Left ventricle myocardium superior (tissue), 1 donor: ENCODE results near the gene GRIN3A. TPM values are rescaled to one million over a fixed set of nuclear protein-coding genes. Genes with fewer than 3 reads are reported as not detected.
A peak's percentile ranks its signal among the peaks of the same experiment; 100 is the strongest.

ENCODE experiments used
- ATAC-seq: fragments of 200-7000 bp; cut with Tn5 transposase; one replicate; pipeline ENCODE4 v1.9.1; 2020; ENCODE audit warnings: mild to moderate bottlenecking, moderate library complexity
- DNase-seq: peaks from one replicate; pipeline ENCODE4 v3.0.0-alpha.2; 2020
- intact Hi-C: fragments of 100-400 bp; cut with micrococcal nuclease; formaldehyde crosslinking; loops from one replicate; pipeline ENCODE4 v1.11.0; 2022
- total RNA-seq: library from RNA; stranded (reverse); fragmentation: NEBNext Ultra II Directional; extraction: Animal tissue kit (Norgen Biotek cat#: 25700); gene quantifications from one replicate; pipeline ENCODE4 v1.2.1, GENCODE V29; 2021
- donor health status: DM: no; HTN: yes; CAD: no; lungs with severe emphysema.

The GRIN3A gene
- total RNA-seq, 1 donor from 2014 or later, result 0.59 TPM

DNA sequence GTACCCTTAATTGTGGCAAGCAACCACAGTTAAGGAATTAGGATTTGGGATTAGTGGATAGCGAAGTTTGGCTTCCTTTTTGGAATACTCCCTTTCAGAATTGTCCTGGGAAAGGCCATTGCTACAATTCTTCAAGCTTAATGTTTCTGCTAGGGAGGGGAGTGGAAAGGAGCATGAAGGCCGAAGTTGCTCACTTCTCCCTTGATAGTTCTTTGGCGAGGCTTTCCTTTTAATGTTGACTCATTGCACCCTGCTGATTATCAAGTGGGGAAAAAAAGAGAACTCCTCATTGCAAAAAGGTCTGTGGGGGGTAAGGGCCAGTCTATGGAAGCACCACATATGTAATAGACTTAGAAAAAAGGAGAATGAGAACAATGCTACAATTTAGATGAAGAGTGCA lies 30.7 kb downstream of the GRIN3A start:
- intact Hi-C loops, result no loop called here
- peak; percentile 42 for ATAC-seq

DNA sequence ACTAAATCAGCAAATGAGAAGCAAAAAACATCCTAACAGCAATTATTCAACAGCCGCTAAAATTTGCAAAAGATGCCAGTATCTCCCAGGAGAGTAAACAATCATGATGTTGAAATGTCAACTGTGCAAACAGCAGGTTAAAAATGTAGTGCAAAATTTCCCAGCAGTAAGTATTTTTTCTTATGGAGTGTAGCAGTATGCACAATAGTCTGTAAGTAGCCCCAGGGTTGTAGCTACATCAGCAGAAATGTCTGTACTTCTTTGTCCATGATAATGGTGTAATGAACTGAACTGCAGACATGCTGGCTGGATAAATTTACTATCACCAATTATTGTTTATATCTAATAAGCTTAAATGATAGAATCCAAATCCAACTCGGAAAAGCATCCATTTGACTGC lies 31.4 kb downstream of the GRIN3A start:
- ATAC-seq (no peak), DNase-seq (no peak)
- intact Hi-C loops, result no loop called here

More for the DNA sequence above, 30.7 kb downstream of the GRIN3A start:
- no peak for DNase-seq

DNA sequence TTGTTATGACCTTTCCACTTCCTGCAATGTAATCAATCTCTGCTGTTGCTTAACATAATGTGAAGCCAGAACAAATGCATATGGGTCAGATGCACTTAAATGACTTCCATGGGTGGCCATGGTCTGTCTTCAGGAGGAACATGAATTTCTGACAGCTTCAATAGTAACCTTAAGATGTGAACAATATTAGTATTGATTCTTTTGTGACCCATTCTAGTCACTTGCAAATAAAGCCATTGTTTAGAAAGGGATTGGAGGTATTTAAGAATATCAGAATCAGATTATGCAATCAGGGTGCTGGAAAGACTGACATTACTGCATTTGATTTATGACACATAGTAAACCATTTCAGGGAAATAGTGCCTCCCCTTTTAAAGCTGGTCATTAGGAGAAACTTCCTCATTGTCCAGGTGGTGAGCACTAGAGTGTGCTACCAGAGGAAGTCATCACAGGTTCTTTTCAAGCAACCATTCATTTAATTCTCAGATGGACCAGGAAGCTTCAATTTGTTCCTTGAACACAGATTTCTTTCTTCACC lies 32.1 kb downstream of the GRIN3A start:
- ATAC-seq (no peak), DNase-seq (no peak)
- intact Hi-C loops, result no loop called here

- DNase-seq (peak; percentile 43), ATAC-seq (peak; percentile 92)
- intact Hi-C loops, result no loop called here
Measured at GRCh38 chr9:101705135-101705661, 33.2 kb downstream of the GRIN3A start.

DNA sequence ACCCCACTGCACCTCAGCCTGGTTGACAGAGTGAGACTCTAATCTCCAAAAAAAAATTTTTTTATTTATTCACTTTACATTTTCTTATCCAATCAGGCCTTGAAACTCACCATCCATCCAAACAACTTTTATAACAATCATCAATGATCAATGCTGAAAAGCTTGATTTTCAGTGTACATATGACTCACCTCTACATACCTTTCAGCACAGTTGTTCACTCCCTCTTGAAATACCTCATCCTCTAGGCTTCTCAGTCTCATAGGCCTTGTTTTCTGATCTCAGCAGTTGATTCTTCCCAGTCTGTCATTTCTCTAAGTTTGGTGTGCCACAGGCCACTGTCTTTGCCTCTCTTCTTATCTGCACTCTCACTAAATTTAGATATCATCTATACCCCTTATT lies 36.2 kb downstream of the GRIN3A start:
- intact Hi-C loops, result no loop called here
- no peak for ATAC-seq
- DNase-seq, result no peak

- intact Hi-C loops, result no loop called here
- no peak for DNase-seq
- peak; percentile 89 for ATAC-seq
Measured at GRCh38 chr9:101693546-101694336, 44.7 kb downstream of the GRIN3A start.

DNA sequence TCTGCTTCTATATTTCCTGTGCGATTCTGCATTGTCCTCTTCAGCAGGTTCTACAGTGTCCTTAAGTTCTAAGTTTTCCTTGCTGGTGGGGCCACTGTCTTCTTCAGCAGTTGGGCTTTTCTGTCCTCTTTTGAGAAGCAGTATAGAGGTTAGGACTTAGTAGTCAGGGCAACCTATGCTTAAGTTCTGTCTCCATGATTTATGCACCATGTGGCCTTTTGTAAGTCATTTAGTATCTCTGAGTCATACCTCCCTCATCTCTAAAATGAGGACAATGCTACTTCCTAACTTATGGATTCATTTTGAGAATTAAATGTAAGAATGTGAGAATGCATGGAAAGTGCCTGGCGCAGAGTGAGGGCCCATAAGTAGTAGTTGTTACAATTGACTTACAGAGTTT lies 46.8 kb downstream of the GRIN3A start:
- intact Hi-C loops, result no loop called here
- no peak for ATAC-seq

DNA sequence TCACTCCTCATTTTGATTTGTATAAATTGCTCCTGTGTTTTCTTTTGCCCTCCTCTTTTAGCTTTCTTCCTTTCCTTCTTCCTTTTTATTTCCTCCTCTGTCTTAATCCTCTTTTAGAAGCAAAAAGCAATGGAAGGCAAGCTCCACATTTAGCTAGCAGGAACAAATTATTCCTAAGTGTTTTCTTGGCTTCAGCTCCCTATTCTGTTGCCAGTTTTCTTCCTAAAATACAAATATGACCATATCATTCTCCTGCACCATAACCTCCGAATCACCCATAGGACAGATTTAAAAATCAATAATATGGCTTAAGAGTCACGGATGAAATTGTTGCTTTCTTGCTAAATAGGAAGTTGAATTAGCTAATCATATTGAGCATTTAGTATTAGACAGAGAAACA lies 49.4 kb downstream of the GRIN3A start:
- no peak for DNase-seq
- intact Hi-C loops, result no loop called here
- ATAC-seq, result no peak

More for the DNA sequence above, 46.8 kb downstream of the GRIN3A start:
- DNase-seq, result no peak

DNA sequence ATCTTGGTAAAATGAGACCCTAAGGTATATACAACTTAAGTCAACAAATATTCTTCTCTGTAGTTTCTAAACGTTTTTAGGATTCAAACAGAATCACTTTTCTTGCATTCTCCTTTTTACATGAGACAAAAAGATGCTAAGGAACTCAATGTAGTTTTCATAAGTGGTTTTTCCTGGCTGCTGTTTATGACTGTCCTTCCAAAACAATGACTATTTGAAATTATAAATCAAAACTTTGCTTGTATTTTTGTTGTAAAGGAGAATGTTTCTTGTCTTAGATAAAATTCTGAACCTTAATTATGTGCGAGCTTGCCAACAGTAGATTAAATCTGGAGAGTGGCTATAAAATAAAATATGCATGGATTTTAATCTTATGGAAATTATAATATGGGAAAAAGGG lies 53.8 kb downstream of the GRIN3A start:
- intact Hi-C loops, result no loop called here
- DNase-seq (no peak), ATAC-seq (no peak)

GRCh38 chr9:101683236-101683635 lies 55.2 kb downstream of the GRIN3A start:
- no peak for DNase-seq
- no peak for ATAC-seq
- intact Hi-C loops, result no loop called here

DNA sequence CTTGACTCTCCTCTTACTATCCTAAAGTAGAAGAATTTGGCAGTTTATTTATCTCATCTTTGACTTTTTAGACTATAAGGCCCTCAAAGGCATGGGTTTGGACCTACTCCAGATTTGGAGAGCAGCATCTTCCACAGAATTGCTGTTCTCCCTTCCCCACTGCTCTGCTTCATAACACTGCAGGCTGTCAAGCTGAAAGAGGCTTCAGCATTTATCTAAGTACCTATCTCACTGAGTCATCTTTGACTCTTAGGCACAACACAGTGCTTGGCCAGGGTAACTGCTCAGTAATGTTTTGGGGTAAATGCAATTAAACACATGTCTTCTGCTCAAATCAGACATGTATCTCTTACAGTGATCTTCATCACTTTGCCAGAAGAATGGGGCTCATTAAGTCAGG lies 60.6 kb downstream of the GRIN3A start:
- intact Hi-C loops, result no loop called here
- ATAC-seq (no peak), DNase-seq (no peak)

DNA sequence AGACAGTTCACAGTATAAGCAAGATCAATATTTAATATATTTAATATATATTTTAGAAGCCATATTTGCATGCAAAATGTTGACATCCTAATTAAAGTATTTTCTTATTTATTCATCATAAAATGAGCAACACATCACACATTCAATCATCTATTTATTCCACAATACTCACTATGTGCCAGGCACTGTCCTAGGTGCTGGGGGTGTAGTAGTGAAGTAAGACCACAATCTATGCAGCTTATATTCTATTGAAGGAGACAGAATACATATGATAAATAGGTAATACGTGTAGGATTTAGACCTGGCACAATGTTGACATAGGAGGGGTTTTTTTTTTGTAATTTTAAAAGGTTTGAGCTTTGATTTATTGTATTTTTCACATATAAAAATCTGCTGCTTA lies 63.1 kb downstream of the GRIN3A start:
- DNase-seq (no peak), ATAC-seq (no peak)
- intact Hi-C loops, result no loop called here

DNA sequence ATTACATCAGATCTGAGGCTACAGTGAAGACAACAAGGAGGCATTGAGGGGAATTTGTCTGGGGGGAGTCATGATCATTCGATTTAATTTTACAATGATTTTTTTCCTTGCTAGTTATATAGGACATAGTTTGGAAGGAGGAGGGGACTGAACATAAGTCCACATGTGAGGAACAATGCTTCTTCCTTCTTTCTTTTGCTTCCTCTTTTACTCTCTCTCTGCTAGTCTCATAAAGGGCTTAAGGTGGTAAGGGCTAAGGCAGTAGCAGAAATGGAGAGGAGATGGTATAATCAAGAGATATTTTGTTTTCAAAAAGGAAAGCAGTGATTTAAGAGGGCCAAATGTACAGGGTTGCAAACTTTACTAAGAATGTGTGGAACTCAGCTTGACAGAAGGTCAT lies 64.3 kb downstream of the GRIN3A start:
- ATAC-seq, result no peak

DNA sequence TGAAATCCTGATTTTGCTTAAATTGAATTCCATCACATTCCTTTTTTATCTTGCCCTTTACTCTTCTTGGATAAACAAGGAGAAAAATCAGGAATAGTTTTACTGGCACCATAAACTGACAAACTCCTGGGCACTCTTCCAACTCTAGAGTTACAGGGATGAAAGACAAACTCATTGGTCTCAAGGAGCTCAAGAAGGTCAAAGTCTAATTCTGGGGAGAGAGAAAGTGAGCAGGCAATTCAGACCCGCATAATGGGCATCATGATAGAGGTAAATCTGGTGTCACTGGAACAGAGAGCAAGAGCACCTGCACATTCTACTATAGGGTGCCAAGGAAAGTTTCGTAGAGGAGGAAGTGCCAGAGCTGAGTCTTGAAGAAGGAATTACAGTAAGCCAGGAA lies 64.8 kb downstream of the GRIN3A start:
- ATAC-seq, result no peak
- intact Hi-C loops, result no loop called here
- DNase-seq, result no peak

More for the DNA sequence above, 64.3 kb downstream of the GRIN3A start:
- DNase-seq, result no peak
- intact Hi-C loops, result no loop called here

DNA sequence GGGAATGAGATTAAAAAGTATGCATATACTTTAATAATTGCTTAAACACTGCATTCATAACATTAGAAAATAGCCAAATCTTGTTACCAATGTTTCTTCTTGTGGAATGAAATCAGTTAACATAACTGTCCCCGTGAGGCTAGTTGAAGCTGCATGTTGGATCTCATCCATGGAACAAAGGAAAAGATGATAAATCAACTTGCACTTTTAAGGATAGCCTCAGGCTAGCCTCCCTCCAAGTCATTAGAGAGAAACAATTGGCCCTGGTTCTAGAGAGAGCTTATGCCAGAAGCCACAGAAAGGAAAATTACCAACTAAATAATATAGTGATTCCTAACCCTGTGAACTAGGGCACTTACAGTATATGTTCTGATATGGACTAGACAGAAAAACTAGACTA lies 66.9 kb downstream of the GRIN3A start:
- ATAC-seq, result no peak

DNA sequence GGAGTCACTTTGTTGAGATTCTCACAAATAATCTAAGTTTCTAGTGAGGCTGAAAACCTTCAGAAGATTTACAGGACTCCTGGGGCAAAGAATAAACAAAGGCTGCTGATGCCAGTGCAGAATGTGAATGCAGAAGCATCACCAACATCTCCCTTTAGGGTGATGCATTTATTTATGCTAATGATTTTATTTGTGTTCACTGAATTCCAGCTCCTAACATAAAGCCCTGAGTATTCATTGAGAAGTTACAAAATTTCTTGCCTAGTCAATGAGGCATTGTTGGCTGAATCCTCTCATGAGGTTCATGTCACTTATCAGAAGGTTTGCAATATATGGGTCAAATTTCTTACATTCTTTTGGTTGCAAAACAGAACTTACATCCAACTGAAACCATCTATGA lies 70.0 kb downstream of the GRIN3A start:
- DNase-seq, result no peak
- no peak for ATAC-seq
- intact Hi-C loops, result no loop called here

More for the DNA sequence above, 66.9 kb downstream of the GRIN3A start:
- intact Hi-C loops, result no loop called here
- no peak for DNase-seq

- no peak for DNase-seq
- ATAC-seq, result no peak
- intact Hi-C loops, result no loop called here
Measured at GRCh38 chr9:101664453-101664852, 74.0 kb downstream of the GRIN3A start.

DNA sequence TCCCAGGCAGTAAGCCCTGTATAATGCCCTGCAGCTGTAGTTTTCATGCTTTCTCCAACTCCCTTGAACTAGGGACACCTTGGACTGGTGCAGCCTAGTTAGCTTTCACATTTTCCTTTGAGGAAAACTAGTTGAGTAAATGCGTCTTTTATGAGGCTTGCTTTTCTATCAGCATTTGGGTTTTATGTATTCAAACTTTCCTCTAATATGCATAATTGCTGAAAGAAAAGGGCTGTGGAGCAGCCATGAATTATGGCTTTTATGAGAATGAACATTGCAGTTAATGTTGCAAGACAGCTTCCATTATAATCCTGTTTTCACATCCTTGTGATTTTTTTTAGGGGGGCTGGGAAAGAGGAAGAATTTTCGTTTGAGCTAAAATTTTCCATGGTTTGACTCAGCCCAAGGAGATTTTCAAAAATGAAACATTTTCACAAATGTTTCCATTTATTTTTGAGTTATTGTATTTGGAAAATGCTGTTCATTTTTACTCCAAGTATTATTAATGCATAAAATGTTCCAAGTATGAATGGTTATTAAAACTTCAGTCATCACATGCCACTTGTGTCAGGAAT lies 85.8 kb downstream of the GRIN3A start:
- intact Hi-C loops, result no loop called here
- ATAC-seq, result no peak
- DNase-seq, result no peak

- DNase-seq, result no peak
- intact Hi-C loops, result no loop called here
- no peak for ATAC-seq
Measured at GRCh38 chr9:101650142-101650541, 88.3 kb downstream of the GRIN3A start.

DNA sequence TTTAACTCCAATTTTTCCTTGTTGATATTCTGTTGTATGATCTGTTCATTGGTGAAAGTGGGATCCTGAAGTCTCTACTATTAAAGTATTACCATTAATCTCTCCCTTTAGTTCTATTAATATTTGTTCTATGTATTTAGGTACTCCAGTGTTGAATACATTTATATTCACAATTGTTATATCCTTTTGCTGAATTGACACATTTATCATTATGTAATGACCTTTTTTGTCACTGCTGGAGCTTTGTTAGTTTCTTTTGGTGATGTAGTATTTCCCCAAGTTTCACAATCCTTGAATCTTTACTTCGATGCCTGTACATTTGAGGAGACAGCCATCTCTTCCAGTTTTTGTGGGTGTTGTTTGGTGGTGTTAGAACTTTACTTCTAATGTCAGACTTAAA lies 90.0 kb downstream of the GRIN3A start:
- DNase-seq, result no peak
- intact Hi-C loops, result no loop called here

More for the DNA sequence above, 90.0 kb downstream of the GRIN3A start:
- ATAC-seq, result no peak
